ENCODE data around the gene KLHL35.

KLHL35 gene

GRCh38 chr11:75434886-75435570, 2.0 kb upstream of the KLHL35 start:
- no peak for TF ChIP-seq CTCF (IDR thresholded peaks at IDR 0.05; ENCODE audit: insufficient read depth, low read depth, low read length, missing control alignments)
- no peak for DNase-seq (ENCODE audit: low read depth)
- no peak overlapping the region for H3K4me3 ChIP-seq (ENCODE audit: low read length)

GRCh38 chr11:75434051-75434450, 1.0 kb upstream of the KLHL35 start:
- TF ChIP-seq CTCF (IDR thresholded peaks at IDR 0.05; ENCODE audit: insufficient read depth, low read depth, low read length, missing control alignments) = no peak
- no peak overlapping the region for H3K4me3 ChIP-seq (ENCODE audit: low read length)
- no peak for DNase-seq (ENCODE audit: low read depth)

GRCh38 chr11:75433443-75433842, 440 bp upstream of the KLHL35 start:
- no peak for TF ChIP-seq CTCF (IDR thresholded peaks at IDR 0.05; ENCODE audit: insufficient read depth, low read depth, low read length, missing control alignments)
- no peak for DNase-seq (ENCODE audit: low read depth)
- no peak overlapping the region for H3K4me3 ChIP-seq (ENCODE audit: low read length)

DNA sequence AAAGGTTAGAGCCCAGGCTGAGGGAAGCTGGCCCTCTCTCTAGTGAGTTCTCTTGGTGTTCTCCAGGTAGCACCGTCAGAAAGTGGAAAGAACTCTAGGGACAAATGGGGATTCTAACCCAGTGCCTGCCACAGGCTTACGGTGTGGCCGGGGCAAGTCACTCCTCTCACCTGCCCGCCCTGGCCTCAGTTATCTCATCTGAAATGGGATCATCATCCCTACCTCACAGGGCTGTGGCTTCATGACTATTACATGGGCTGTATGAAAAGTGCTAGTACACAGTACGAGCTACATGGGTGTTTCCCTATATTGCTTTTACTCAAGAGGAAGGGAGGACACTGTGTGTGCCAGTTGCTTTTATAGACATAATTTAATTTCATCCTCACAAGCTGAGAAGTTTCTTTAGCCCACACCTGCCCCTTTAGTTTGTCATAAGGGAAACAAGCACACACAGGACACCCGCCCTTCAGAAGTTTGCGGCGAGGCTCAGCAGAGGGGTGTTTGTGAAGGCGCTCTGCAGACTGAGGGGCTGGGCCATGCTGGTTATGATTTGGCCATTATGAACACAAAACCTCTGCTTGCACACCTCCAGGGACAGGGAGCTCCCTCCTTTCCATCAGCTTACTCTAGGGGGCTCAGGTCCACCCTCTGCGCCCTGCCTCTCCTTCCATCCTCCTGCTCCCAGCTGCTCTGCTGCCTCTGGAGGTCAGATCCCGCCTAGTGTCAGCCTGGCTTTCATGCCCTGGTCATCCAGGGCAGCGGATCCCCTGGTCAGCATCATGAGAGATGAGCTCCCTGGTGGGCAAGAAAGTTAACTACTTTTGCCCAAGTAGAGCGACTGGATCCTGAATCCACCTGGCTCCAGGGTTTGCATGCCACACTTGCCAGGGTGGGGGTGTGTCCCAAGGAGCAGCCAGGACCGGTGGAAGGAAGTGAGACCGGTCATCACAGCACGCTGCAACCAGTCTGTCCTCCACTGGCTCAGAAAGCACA, 1.2 kb downstream of the KLHL35 start:
- no peak for TF ChIP-seq CTCF (IDR thresholded peaks at IDR 0.05; ENCODE audit: insufficient read depth, low read depth, low read length, missing control alignments)
- no peak overlapping the region for H3K4me3 ChIP-seq (ENCODE audit: low read length)
- peak; percentile 48 for DNase-seq (ENCODE audit: low read depth)

- no peak for TF ChIP-seq CTCF (IDR thresholded peaks at IDR 0.05; ENCODE audit: insufficient read depth, low read depth, low read length, missing control alignments)
- DNase-seq (ENCODE audit: low read depth) = no peak
- H3K4me3 ChIP-seq (ENCODE audit: low read length) = peak overlapping the region; percentile 16
Measured at GRCh38 chr11:75430714-75431532, 2.1 kb downstream of the KLHL35 start.

- H3K4me3 ChIP-seq (ENCODE audit: low read length) = peak overlapping the region; percentile 16
- TF ChIP-seq CTCF (IDR thresholded peaks at IDR 0.05; ENCODE audit: insufficient read depth, low read depth, low read length, missing control alignments) = no peak
- peak; percentile 81 for DNase-seq (ENCODE audit: low read depth)
Measured at GRCh38 chr11:75429902-75430713, 2.9 kb downstream of the KLHL35 start.

Data from epithelial cell of esophagus (primary cell).